GM23338 (cell line): ENCODE results near the gene GBX1. TPM values are rescaled to one million over a fixed set of nuclear protein-coding genes. Genes with fewer than 3 reads are reported as not detected.

Source experiments
- ATAC-seq: fragments of 200-7000 bp; cut with Tn5 transposase; 3 replicates; pipeline ENCODE4 v1.9.1; 2020
- DNase-seq: peaks from one replicate; pipeline ENCODE4 v3.0.0-alpha.2; 2015; ENCODE audit warnings: low spot score
- H2AFZ ChIP-seq: fragments of 200-600 bp; sonication (generic); 2 replicates; pipeline ENCODE4 v1.8.0; 2016; ENCODE audit warnings: antibody characterized with exemption, mild to moderate bottlenecking, moderate library complexity
- H3F3A ChIP-seq: fragments of 200-600 bp; sonication (generic); replicated peaks from 2 replicates; pipeline ENCODE4 v1.8.0; 2017; ENCODE audit warnings: antibody characterized with exemption, mixed run types, low read depth
- H3K27ac ChIP-seq: fragments of 200-600 bp; sonication (generic); 2 replicates; pipeline ENCODE4 v1.6.1; 2016; ENCODE audit warnings: low read depth
- H3K27me3 ChIP-seq: fragments of 200-600 bp; sonication (generic); 2 replicates; pipeline ENCODE4 v1.8.0; 2016; ENCODE audit warnings: mild to moderate bottlenecking, mixed run types, moderate library complexity; ENCODE audit not compliant: insufficient read depth
- H3K36me3 ChIP-seq: fragments of 200-600 bp; sonication (generic); 2 replicates; pipeline ENCODE4 v1.8.0; 2016; ENCODE audit warnings: mild to moderate bottlenecking; ENCODE audit not compliant: insufficient read depth
- H3K4me1 ChIP-seq: fragments of 200-600 bp; sonication (generic); 2 replicates; pipeline ENCODE4 v1.8.0; 2016; ENCODE audit warnings: mild to moderate bottlenecking, moderate library complexity; ENCODE audit not compliant: insufficient read depth
- H3K4me2 ChIP-seq: fragments of 200-600 bp; sonication (generic); 2 replicates; pipeline ENCODE4 v1.7.1; 2017; ENCODE audit warnings: mixed run types
- H3K4me3 ChIP-seq: fragments of 200-600 bp; sonication (generic); 2 replicates; pipeline ENCODE4 v1.6.1; 2016; ENCODE audit warnings: mixed run types
- H3K79me2 ChIP-seq: fragments of 200-600 bp; sonication (generic); replicated peaks from 2 replicates; pipeline ENCODE4 v1.8.0; 2017; ENCODE audit warnings: mild to moderate bottlenecking; ENCODE audit not compliant: insufficient read depth
- H3K9me2 ChIP-seq: fragments of 200-600 bp; sonication (generic); 2 replicates; pipeline ENCODE4 v1.8.0; 2017; ENCODE audit not compliant: insufficient read depth
- H4K20me1 ChIP-seq: fragments of 200-600 bp; sonication (generic); replicated peaks from 2 replicates; pipeline ENCODE4 v1.8.0; 2017; ENCODE audit warnings: mild to moderate bottlenecking; ENCODE audit not compliant: insufficient read depth
- H3K27ac Mint-ChIP-seq: 2 replicates; pipeline ENCODE4 v1.8.0; 2020; ENCODE audit warnings: inconsistent platforms, mild to moderate bottlenecking, moderate library complexity, mixed read lengths
- H3K27me3 Mint-ChIP-seq: 3 replicates; pipeline ENCODE4 v1.8.0; 2022; ENCODE audit warnings: low read depth, mild to moderate bottlenecking, moderate library complexity, mixed read lengths, inconsistent platforms; ENCODE audit not compliant: insufficient read depth, poor library complexity
- H3K36me3 Mint-ChIP-seq: 3 replicates; pipeline ENCODE4 v1.8.0; 2021; ENCODE audit warnings: low read depth, mild to moderate bottlenecking, inconsistent platforms, moderate library complexity, mixed read lengths
- H3K4me1 Mint-ChIP-seq: 3 replicates; pipeline ENCODE4 v1.8.0; 2020; ENCODE audit warnings: mild to moderate bottlenecking, inconsistent platforms, mixed read lengths
- H3K4me3 Mint-ChIP-seq: 3 replicates; pipeline ENCODE4 v1.8.0; 2021; ENCODE audit warnings: moderate library complexity, mild to moderate bottlenecking, inconsistent platforms, mixed read lengths
- H3K9me3 Mint-ChIP-seq: 3 replicates; pipeline ENCODE4 v1.8.0; 2020; ENCODE audit warnings: moderate library complexity, mild to moderate bottlenecking, inconsistent platforms, mixed read lengths
- CREB1 ChIP-seq: fragments of 250-450 bp; sonication (Bioruptor Pico); IDR thresholded peaks from 2 replicates; pipeline ENCODE4 v1.5.0; 2020; ENCODE audit warnings: low read depth, mild to moderate bottlenecking, moderate library complexity
- ZNF114 ChIP-seq: fragments of 250-450 bp; sonication (Bioruptor Pico); IDR thresholded peaks from 2 replicates; pipeline ENCODE4 v1.5.0; 2020; ENCODE audit warnings: mild to moderate bottlenecking, moderate library complexity
- polyA plus RNA-seq: library from polyadenylated mRNA; unstranded; fragments of >200 nt; fragmentation: Nextera tagmentation; extraction: Ambion mirVana; gene quantifications from 2 replicates; pipeline ENCODE4 v1.2.1, GENCODE V29; 2016
- total RNA-seq: library from RNA; depleted of rRNA; stranded (reverse); fragments of >200 nt; shearing (Covaris generic); gene quantifications from 2 replicates; pipeline ENCODE4 v1.2.3, GENCODE V29; 2014
- TF ChIP-seq, protein P1 (sequence below), 2 experiments: fragments of 200-600 bp in 1 of 2; sonication (generic) in 1 of 2; conservative IDR thresholded peaks; 2 replicates each; pipeline versions ENCODE4 v1.5.1 to v1.6.1; 2016 to 2017; ENCODE audit warnings: antibody characterized with exemption in 2 of 2, low read depth in 2 of 2, mild to moderate bottlenecking in 2 of 2, moderate library complexity in 1 of 2
- TF ChIP-seq, protein P2 (sequence below): fragments of 250-450 bp; sonication (Bioruptor Pico); IDR thresholded peaks from 2 replicates; pipeline ENCODE4 v1.5.0; 2020; ENCODE audit warnings: mild to moderate bottlenecking, moderate library complexity

GBX1 gene
- total and polyA plus RNA-seq, 2 experiments from 2014 or later: 0.24 TPM; not detected in 1

DNA sequence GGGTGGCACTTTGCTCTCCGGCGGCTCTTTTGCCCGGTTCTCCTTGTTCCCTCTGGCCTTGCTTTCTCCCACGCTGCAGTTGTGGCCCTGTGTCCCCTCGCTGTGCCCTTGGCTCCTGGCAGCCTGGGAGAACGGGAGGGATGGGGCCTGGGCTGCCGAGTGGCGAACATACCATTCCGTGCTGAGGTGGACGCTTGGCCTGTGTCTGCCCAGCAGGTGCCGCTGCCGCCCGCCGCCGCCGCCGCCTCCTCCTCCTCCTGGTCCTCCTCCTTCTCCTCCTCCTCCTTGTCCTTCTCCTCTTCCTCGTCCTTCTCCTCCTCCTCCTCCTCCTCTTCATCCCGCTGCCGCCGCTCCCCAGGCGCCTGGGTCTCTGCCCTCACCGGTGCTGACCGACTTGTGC is 45.2 kb downstream of the GBX1 start:
- Histone ChIP-seq H2AFZ (no peak overlapping the region), H3K9me2 (no peaks in the 10 kb centered on the region), H3K4me2 (no peak overlapping the region), H4K20me1 (peaks cover 26% of the 10 kb centered on the region), H3K79me2 (no peaks in the 10 kb centered on the region), H3K4me1 (peaks cover 15% of the 10 kb centered on the region), H3F3A (peaks cover 21% of the 10 kb centered on the region), H3K27ac (no peak overlapping the region), H3K36me3 (no peaks in the 10 kb centered on the region; the same call in 1 of the 2 replicates), H3K27me3 (peaks cover 19% of the 10 kb centered on the region), H3K4me3 (no peak overlapping the region)
- Mint-ChIP-seq H3K4me3 (no peak overlapping the region), H3K27ac (no peak overlapping the region), H3K4me1 (peaks cover 31% of the 10 kb centered on the region), H3K9me3 (no peaks in the 10 kb centered on the region), H3K27me3 (peaks cover 35% of the 10 kb centered on the region), H3K36me3 (peaks cover 36% of the 10 kb centered on the region)
- TF ChIP-seq, protein P1, sequence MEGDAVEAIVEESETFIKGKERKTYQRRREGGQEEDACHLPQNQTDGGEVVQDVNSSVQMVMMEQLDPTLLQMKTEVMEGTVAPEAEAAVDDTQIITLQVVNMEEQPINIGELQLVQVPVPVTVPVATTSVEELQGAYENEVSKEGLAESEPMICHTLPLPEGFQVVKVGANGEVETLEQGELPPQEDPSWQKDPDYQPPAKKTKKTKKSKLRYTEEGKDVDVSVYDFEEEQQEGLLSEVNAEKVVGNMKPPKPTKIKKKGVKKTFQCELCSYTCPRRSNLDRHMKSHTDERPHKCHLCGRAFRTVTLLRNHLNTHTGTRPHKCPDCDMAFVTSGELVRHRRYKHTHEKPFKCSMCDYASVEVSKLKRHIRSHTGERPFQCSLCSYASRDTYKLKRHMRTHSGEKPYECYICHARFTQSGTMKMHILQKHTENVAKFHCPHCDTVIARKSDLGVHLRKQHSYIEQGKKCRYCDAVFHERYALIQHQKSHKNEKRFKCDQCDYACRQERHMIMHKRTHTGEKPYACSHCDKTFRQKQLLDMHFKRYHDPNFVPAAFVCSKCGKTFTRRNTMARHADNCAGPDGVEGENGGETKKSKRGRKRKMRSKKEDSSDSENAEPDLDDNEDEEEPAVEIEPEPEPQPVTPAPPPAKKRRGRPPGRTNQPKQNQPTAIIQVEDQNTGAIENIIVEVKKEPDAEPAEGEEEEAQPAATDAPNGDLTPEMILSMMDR (conservative IDR thresholded peaks at IDR 0.05; ENCODE audit: low read depth in 2 of 2): peak in 1 of 2 experiments; percentile 55; a peak in 2 of 4 replicates
- no peak for TF ChIP-seq ZNF114 (CRISPR knock-in tag)
- no peak for TF ChIP-seq CREB1
- TF ChIP-seq, protein P2, sequence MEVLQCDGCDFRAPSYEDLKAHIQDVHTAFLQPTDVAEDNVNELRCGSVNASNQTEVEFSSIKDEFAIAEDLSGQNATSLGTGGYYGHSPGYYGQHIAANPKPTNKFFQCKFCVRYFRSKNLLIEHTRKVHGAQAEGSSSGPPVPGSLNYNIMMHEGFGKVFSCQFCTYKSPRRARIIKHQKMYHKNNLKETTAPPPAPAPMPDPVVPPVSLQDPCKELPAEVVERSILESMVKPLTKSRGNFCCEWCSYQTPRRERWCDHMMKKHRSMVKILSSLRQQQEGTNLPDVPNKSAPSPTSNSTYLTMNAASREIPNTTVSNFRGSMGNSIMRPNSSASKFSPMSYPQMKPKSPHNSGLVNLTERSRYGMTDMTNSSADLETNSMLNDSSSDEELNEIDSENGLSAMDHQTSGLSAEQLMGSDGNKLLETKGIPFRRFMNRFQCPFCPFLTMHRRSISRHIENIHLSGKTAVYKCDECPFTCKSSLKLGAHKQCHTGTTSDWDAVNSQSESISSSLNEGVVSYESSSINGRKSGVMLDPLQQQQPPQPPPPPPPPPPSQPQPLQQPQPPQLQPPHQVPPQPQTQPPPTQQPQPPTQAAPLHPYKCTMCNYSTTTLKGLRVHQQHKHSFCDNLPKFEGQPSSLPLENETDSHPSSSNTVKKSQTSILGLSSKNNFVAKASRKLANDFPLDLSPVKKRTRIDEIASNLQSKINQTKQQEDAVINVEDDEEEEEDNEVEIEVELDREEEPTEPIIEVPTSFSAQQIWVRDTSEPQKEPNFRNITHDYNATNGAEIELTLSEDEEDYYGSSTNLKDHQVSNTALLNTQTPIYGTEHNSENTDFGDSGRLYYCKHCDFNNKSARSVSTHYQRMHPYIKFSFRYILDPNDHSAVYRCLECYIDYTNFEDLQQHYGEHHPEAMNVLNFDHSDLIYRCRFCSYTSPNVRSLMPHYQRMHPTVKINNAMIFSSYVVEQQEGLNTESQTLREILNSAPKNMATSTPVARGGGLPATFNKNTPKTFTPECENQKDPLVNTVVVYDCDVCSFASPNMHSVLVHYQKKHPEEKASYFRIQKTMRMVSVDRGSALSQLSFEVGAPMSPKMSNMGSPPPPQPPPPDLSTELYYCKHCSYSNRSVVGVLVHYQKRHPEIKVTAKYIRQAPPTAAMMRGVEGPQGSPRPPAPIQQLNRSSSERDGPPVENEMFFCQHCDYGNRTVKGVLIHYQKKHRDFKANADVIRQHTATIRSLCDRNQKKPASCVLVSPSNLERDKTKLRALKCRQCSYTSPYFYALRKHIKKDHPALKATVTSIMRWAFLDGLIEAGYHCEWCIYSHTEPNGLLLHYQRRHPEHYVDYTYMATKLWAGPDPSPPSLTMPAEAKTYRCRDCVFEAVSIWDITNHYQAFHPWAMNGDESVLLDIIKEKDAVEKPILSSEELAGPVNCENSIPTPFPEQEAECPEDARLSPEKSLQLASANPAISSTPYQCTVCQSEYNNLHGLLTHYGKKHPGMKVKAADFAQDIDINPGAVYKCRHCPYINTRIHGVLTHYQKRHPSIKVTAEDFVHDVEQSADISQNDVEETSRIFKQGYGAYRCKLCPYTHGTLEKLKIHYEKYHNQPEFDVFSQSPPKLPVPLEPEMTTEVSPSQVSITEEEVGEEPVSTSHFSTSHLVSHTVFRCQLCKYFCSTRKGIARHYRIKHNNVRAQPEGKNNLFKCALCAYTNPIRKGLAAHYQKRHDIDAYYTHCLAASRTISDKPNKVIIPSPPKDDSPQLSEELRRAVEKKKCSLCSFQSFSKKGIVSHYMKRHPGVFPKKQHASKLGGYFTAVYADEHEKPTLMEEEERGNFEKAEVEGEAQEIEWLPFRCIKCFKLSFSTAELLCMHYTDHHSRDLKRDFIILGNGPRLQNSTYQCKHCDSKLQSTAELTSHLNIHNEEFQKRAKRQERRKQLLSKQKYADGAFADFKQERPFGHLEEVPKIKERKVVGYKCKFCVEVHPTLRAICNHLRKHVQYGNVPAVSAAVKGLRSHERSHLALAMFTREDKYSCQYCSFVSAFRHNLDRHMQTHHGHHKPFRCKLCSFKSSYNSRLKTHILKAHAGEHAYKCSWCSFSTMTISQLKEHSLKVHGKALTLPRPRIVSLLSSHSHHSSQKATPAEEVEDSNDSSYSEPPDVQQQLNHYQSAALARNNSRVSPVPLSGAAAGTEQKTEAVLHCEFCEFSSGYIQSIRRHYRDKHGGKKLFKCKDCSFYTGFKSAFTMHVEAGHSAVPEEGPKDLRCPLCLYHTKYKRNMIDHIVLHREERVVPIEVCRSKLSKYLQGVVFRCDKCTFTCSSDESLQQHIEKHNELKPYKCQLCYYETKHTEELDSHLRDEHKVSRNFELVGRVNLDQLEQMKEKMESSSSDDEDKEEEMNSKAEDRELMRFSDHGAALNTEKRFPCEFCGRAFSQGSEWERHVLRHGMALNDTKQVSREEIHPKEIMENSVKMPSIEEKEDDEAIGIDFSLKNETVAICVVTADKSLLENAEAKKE: no peak
- DNase-seq: peak; percentile 51
- no peak for ATAC-seq
